Activated CD4-positive, alpha-beta T cell treated with anti-CD3 and anti-CD28 coated beads, Interleukin-2, amount 10 ng/mL, durations not matched to agents 7 days and 5 days (primary cell): ENCODE measurements around the gene PPP1R1C. TPM values are rescaled to one million over a fixed set of nuclear protein-coding genes. Genes with fewer than 3 reads are reported as not detected.

Source experiments
- CTCF ChIA-PET: fragments of 350-600 bp; sonication (Branson Sonifier 250); formaldehyde crosslinking; loops from one replicate; lab custom pipeline; 2021; ENCODE audit warnings: antibody characterized with exemption; lab: Charles Lee
- POLR2A ChIA-PET: fragments of 350-600 bp; sonication (Branson Sonifier 250); formaldehyde crosslinking; loops from one replicate; lab custom pipeline; 2021; ENCODE audit warnings: antibody characterized with exemption; lab: Charles Lee
- DNase-seq: peaks from one replicate; pipeline ENCODE4 v3.0.0-alpha.2; 2020
- H3K27ac Mint-ChIP-seq: one replicate; pipeline ENCODE4 v1.8.0; 2021; ENCODE audit warnings: mild to moderate bottlenecking, moderate library complexity, mixed read lengths
- H3K27me3 Mint-ChIP-seq: one replicate; pipeline ENCODE4 v1.8.0; 2021; ENCODE audit warnings: mixed read lengths
- H3K36me3 Mint-ChIP-seq: one replicate; pipeline ENCODE4 v1.8.0; 2021; ENCODE audit warnings: low read depth, mixed read lengths
- H3K4me1 Mint-ChIP-seq: one replicate; pipeline ENCODE4 v1.8.0; 2021; ENCODE audit warnings: mixed read lengths
- H3K4me3 Mint-ChIP-seq: one replicate; pipeline ENCODE4 v1.8.0; 2021; ENCODE audit warnings: mild to moderate bottlenecking, moderate library complexity, mixed read lengths
- H3K9me3 Mint-ChIP-seq: one replicate; pipeline ENCODE4 v1.8.0; 2021; ENCODE audit warnings: mixed read lengths
- total RNA-seq, 2 experiments: library from RNA; stranded (reverse); gene quantifications; one replicate each; pipeline ENCODE4 v1.2.3, GENCODE V29; 2021

The PPP1R1C gene
- total RNA-seq, 2 experiments from 2014 or later: not detected

DNA sequence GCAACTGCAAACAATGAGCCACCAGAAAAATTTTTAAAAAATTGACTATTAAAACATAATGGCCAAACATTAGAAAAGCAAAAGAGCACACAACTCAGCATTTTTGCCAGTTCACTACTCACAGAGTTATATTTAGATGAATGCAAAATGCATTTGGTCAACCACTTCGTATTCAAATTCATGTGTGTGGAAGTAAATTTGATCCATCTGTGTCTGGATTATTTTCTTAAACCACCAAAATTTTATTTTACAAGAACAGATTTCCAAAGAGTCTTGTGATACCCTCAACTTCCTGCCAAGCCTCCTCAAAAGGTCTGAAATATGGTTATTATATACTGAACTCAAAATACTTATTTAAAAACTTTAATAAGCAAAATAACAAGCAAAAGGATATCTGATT, 57.4 kb downstream of the PPP1R1C start:
- Mint-ChIP-seq H3K4me3 (no peak overlapping the region), H3K27ac (no peak overlapping the region), H3K4me1 (no peaks in the 10 kb centered on the region), H3K36me3 (no peaks in the 10 kb centered on the region), H3K27me3 (no peaks in the 10 kb centered on the region), H3K9me3 (no peaks in the 10 kb centered on the region)
- DNase-seq: no peak
- POLR2A ChIA-PET: no interaction called here
- CTCF ChIA-PET: no interaction called here

DNA sequence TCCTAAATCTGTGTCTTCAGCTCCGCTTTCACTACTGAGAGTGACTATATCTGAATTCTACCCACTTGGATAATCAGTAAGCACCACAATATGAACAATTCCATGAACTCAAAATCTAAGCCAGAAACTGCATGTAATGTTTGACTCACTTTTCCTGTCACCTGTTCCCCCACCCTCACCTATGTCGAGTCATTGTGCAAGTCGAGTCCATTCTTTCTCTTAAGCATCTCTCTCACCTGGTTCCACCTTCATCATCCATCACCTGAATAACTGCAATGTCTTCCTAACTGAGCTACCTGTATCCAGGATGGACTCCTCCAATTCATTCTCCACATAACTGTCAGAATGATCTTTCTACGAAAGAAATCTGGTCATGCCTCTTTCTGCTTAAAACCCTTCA, 58.2 kb downstream of the PPP1R1C start:
- no peak for DNase-seq
- no peaks in the 10 kb centered on the region for H3K36me3 Mint-ChIP-seq
- ChIA-PET POLR2A (no interaction called here), CTCF (no interaction called here)
- no peak overlapping the region for H3K4me3 Mint-ChIP-seq
- H3K27ac Mint-ChIP-seq: no peak overlapping the region
- H3K9me3 Mint-ChIP-seq: no peaks in the 10 kb centered on the region
- no peaks in the 10 kb centered on the region for H3K27me3 Mint-ChIP-seq
- no peaks in the 10 kb centered on the region for H3K4me1 Mint-ChIP-seq

DNA sequence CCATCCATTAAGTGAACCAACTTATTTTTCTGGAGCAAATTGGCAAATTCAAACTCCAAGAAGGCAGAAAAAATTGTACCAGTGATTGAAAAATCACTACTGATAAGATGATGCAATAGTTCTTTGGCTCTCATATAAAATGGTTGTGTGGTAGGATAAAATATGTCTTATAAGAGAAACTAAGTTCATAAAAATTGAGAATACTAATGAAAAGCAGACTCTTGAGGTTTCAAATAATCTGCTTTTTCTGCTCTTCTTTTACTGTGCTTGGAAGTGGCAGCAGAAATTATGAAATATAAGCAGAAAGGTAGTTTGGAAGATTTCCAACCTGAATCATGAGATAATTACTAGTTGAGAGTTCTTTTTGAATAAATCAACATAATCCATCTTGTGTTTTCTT, 61.9 kb downstream of the PPP1R1C start:
- no peak overlapping the region for H3K27ac Mint-ChIP-seq
- CTCF ChIA-PET: no interaction called here
- no peaks in the 10 kb centered on the region for H3K27me3 Mint-ChIP-seq
- POLR2A ChIA-PET: no interaction called here
- no peak for DNase-seq
- H3K36me3 Mint-ChIP-seq: no peaks in the 10 kb centered on the region
- no peaks in the 10 kb centered on the region for H3K4me1 Mint-ChIP-seq
- no peak overlapping the region for H3K4me3 Mint-ChIP-seq
- H3K9me3 Mint-ChIP-seq: no peaks in the 10 kb centered on the region

DNA sequence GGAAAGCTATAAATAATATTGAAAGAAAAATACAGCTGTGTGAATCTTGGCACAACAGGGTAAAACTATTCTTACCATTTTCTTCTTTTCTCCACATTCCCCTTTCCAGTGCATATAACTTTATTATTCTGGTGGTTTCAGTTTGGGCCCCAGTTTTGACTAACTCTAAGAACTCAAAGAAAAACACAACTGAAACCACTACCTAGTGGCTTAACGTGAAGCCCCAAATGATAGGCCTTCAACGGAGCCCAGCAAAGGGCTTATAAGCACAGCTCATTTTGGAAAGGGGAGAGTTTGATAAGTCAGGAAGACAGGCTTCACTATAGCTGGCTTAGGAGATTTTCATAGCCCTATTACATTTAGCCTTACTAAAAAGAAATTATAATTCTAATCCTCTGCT, 62.4 kb downstream of the PPP1R1C start:
- DNase-seq: no peak
- Mint-ChIP-seq H3K27ac (no peak overlapping the region), H3K4me1 (no peaks in the 10 kb centered on the region), H3K9me3 (no peaks in the 10 kb centered on the region), H3K36me3 (no peaks in the 10 kb centered on the region), H3K4me3 (no peak overlapping the region), H3K27me3 (no peaks in the 10 kb centered on the region)
- ChIA-PET POLR2A (no interaction called here), CTCF (no interaction called here)

DNA sequence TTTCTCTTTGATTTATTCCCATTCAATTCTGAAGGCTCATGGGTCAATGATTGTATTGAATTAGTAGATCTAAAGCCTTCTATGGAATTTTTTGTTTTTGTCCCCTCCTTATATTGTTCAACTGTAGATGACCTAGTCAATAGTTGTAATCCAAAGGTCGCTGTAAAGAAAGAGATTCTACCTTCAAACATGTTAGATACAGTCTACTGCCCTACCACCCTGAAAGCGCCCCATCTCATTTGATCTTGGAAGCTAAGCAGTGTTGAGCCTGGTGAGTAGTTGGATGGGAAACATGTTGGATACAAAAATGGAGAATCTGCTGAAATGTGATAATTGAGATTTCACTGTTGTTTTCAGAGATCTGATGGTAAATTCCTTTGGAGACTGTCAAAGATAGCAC, 63.0 kb downstream of the PPP1R1C start:
- no peak for DNase-seq
- Mint-ChIP-seq H3K4me3 (no peak overlapping the region), H3K27me3 (no peaks in the 10 kb centered on the region), H3K36me3 (no peaks in the 10 kb centered on the region), H3K4me1 (no peaks in the 10 kb centered on the region), H3K9me3 (no peaks in the 10 kb centered on the region), H3K27ac (no peak overlapping the region)
- CTCF ChIA-PET: no interaction called here
- POLR2A ChIA-PET: no interaction called here

DNA sequence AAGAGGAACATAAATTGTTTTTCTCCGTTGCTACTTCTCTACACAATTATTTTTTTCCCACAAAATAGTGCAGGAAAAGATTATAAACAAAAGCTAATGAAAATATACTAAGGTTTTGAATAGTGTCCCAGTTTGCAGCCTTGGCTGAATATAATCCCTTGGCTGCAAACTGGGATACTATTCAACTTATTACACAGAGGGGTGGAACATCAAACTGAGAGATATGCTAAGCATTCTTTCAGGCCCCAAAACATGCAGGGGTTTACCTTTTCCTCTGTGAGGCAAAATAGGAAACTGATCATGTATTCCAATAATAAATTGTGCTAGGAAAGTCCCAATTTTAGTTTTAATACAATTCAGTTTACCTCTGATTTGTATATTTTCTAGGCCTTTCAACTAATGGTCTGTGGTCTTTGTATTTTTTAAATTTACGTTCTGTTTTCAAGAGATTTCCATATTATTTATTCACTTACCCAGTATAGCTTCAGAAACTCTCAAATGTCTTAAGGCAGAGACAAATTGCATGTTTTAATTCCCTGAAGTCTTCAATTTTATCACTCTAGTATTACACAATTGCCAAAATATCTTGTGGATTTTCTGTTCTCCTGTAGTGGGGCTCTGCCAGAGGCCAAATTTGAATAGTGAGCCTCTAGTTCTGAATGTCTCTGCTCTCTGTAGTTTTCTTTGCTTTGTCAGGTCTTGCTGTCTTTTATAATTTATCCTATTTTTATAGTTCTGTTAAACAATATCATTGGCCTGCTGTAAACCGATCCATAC, 63.9 kb downstream of the PPP1R1C start:
- Mint-ChIP-seq H3K9me3 (no peaks in the 10 kb centered on the region), H3K27ac (no peak overlapping the region), H3K4me1 (no peaks in the 10 kb centered on the region), H3K27me3 (no peaks in the 10 kb centered on the region), H3K4me3 (no peak overlapping the region), H3K36me3 (no peaks in the 10 kb centered on the region)
- ChIA-PET CTCF (interaction anchor here (0.6 kb wide), 1 partner anchor 216 kb away, joined by 4 read pairs; no protein-coding TSS in a partner anchor), POLR2A (no interaction called here)
- DNase-seq: no peak

DNA sequence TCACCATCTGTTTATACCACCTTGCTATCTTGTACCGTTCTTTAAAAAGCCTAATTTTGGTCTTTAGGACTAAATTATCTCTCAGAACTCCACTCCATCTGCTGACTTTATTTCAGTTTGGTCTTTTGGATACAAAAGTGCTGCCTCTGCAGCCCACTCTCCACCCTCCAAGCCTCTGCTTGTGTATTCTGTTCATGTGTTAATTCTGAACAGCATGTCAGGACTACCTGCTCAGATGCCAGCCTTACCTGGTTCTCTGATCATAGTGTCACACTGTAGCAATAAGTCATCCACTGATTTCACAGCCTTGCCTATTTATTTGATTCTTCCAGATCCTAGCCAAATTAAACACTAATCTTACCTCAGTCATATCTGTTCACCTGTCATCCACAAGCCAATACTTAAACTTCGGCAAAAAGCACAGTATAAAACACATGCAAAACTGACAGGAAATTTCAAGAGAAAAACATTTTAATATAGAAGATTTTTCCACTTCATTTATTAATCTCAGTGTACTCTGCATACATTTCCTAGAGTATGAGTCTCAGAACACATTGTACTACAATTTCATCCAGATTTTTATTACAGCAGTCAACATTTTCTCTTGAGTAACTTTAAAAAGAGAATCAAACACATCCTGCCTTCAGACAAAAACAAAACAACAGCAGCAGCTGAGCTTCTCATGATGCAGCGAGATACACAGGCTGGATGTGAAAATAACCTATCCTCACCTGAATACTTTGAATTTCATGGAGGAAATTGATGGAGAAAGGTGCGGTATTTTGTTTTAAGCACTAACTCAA, 64.9 kb downstream of the PPP1R1C start:
- ChIA-PET POLR2A (no interaction called here), CTCF (no interaction called here)
- Mint-ChIP-seq H3K27me3 (no peaks in the 10 kb centered on the region), H3K9me3 (no peaks in the 10 kb centered on the region), H3K4me3 (no peak overlapping the region), H3K4me1 (no peaks in the 10 kb centered on the region), H3K36me3 (no peaks in the 10 kb centered on the region), H3K27ac (no peak overlapping the region)
- no peak for DNase-seq

DNA sequence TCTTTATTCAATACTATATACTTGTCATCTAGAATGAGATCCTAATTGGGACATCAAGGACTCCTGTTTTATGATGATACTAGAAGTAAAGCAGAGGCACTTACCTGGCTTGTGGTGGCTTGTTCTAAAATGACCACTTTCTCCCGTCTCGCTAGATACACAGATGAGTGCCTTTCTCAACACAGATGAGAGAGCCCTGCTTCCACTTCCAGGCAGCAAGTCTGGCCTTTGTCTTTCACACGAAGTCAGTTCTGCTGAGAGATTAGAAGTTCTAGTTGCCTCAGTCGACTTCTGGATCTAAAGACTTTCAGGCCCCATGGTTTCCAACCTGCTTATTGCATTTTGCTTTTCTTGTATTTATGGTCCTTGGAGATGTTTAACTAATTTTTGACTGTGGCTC, 70.3 kb downstream of the PPP1R1C start:
- Mint-ChIP-seq H3K36me3 (no peaks in the 10 kb centered on the region), H3K27ac (no peak overlapping the region), H3K4me1 (no peaks in the 10 kb centered on the region), H3K4me3 (no peak overlapping the region), H3K9me3 (no peaks in the 10 kb centered on the region), H3K27me3 (peaks cover 12% of the 10 kb centered on the region)
- DNase-seq: no peak
- ChIA-PET CTCF (no interaction called here), POLR2A (no interaction called here)

DNA sequence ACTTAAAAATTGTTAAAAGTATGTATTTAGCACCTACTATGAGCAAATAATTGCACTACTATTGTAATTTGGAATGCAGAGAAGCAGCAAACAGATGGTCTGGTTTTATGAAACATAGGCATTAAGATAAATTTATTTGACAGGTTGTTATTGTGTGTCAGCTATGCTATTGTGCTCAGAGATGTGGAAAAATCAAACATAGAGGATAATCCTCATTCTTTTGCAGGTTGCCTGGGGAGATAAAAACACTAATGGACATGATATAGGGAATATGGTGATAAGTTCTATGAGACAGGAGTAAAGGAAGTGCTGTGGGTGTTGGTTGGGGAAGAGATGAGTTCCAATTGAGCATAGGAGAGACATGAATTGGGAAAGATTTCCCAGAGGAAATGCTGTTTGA, 71.3 kb downstream of the PPP1R1C start:
- Mint-ChIP-seq H3K4me3 (no peak overlapping the region), H3K27me3 (peaks cover 12% of the 10 kb centered on the region), H3K4me1 (no peaks in the 10 kb centered on the region), H3K36me3 (no peaks in the 10 kb centered on the region), H3K27ac (no peak overlapping the region), H3K9me3 (no peaks in the 10 kb centered on the region)
- ChIA-PET CTCF (no interaction called here), POLR2A (no interaction called here)
- no peak for DNase-seq

DNA sequence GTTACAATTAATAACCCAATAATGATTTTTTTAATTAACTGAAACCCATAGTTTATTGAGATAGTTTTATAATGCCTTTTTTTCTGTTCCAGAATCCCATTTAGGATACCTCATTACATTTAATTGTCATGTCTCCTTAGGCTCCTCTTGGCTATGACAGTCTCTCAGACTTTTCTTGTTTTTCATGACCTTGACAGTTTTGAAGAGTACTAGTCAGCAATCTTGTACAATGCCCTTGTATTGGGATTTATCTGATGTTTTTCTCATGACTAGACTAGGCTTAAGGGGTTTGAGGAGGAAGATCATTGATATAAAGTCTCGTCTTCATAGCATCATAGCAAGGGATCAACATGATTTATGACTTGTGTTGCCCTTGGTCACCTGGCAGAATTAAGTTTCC, 72.4 kb downstream of the PPP1R1C start:
- no peak overlapping the region for H3K27ac Mint-ChIP-seq
- no peaks in the 10 kb centered on the region for H3K9me3 Mint-ChIP-seq
- H3K36me3 Mint-ChIP-seq: no peaks in the 10 kb centered on the region
- CTCF ChIA-PET: no interaction called here
- H3K27me3 Mint-ChIP-seq: peaks cover 12% of the 10 kb centered on the region
- no peaks in the 10 kb centered on the region for H3K4me1 Mint-ChIP-seq
- no peak for DNase-seq
- POLR2A ChIA-PET: no interaction called here
- H3K4me3 Mint-ChIP-seq: no peak overlapping the region

DNA sequence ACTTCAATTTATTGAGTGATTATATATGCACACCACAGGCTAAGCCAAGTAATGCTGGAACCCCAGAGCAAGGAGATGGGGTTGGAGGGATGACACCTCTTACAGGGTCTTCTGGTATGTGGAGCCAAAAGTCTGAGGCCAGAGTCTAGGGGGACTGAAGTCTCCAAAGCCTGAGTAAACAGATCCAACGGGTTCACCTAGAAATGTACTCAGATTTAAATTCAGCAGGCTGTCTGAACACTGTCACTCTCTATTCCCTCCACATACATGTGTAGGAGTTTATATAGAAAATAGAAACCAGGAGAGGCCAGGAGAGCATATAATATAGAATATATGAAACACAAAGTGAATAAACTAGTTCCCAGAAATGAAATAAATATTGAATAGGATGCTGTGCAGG, 76.1 kb downstream of the PPP1R1C start:
- Mint-ChIP-seq H3K4me1 (no peaks in the 10 kb centered on the region), H3K4me3 (no peak overlapping the region), H3K27ac (no peak overlapping the region), H3K9me3 (no peaks in the 10 kb centered on the region), H3K27me3 (peaks cover 8% of the 10 kb centered on the region), H3K36me3 (no peaks in the 10 kb centered on the region)
- no peak for DNase-seq
- ChIA-PET CTCF (no interaction called here), POLR2A (no interaction called here)

DNA sequence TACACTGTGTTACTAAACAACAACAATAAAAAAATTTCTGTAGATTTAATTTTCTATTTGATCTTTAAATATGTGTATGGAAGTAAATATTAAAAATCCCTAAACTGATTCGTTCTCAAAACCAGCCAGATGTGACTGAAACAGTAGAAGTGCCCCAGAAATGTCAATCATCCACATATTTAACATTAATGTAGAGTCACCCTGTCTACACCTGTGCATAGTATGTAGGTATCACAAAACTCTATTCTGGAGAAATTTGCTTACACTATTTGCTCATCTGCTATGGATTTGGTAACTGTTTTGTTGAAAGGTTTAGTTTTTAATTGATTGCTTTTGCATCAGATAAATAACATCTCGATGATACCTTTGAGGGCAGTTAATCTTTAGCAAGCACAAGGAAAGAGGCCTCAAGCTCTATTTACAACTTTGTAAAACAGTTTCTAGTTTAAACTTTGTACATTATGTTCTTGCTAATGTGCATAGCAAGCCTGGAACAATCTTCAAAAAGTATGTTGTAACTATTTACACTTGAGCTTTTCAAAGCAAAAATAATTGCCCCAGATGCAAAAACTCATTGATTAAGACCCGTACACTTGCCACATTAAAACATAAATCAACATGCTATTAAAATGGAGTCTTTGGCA, 76.8 kb downstream of the PPP1R1C start:
- no peaks in the 10 kb centered on the region for H3K4me1 Mint-ChIP-seq
- no peak overlapping the region for H3K27ac Mint-ChIP-seq
- DNase-seq: no peak
- ChIA-PET POLR2A (no interaction called here), CTCF (no interaction called here)
- no peak overlapping the region for H3K4me3 Mint-ChIP-seq
- no peaks in the 10 kb centered on the region for H3K9me3 Mint-ChIP-seq
- H3K36me3 Mint-ChIP-seq: no peaks in the 10 kb centered on the region
- H3K27me3 Mint-ChIP-seq: peaks cover 5% of the 10 kb centered on the region

DNA sequence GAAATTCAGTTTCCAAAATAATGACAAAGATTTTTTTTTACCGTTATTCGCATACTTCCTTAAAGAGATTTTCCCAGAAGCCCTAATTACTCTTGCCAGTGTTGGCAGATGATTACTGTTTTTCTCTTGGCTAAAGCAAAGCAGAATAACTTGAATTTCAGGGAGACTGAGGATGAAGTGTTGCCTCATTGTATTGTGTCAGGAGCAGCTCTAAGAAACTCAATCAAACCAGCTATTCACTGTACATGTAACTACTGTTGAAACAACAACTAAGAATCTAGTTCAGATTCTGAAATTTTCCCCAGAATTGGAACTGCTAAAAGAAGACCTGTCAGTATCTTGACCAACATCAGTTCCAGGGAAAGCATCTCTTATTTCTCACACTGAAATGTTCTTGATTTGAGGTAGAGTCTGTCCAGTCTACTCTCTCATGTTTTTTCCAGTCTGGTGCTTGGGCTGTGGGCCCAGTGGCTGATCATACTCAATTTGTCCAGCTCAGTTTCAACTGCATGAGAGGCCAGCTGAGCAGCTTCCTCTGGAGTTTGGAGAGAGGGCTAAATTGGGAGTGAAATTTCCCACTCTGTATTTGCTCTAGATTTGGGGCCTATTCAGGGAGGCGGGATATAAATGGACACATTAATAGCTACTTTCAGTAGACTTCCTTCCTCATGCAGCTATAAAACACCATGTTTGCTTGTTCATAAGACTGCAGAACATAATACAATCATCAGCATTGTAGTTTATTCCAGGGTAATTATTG, 78.5 kb downstream of the PPP1R1C start:
- peaks cover 2% of the 10 kb centered on the region for H3K27me3 Mint-ChIP-seq
- ChIA-PET CTCF (no interaction called here), POLR2A (no interaction called here)
- no peaks in the 10 kb centered on the region for H3K36me3 Mint-ChIP-seq
- no peaks in the 10 kb centered on the region for H3K4me1 Mint-ChIP-seq
- no peak overlapping the region for H3K27ac Mint-ChIP-seq
- no peaks in the 10 kb centered on the region for H3K9me3 Mint-ChIP-seq
- H3K4me3 Mint-ChIP-seq: no peak overlapping the region
- no peak for DNase-seq
